Coronary artery (tissue), 2 donors: ENCODE measurements around the gene PCDHGA5.
"Not testable (repeated sequence)": the region's sequence is repeated elsewhere in the genome, so short reads cannot be mapped to it uniquely, and the experiment has no call there.

Experiments
- DNase-seq: peaks from one replicate; pipeline ENCODE4 v3.0.0-alpha.2; 2017; ENCODE audit warnings: low spot score
- H3K27ac ChIP-seq, 2 donors: fragments of 200-600 bp; sonication (generic); one replicate each; pipeline ENCODE4 v1.5.1; 2016 to 2019
- H3K4me3 ChIP-seq: fragments of 200-600 bp; sonication (generic); 2 replicates; pipeline ENCODE4 v1.5.1; 2016; ENCODE audit warnings: mild to moderate bottlenecking, moderate library complexity
- TF ChIP-seq, protein P1 (sequence below): fragments of 200-600 bp; sonication (generic); IDR thresholded peaks from one replicate; pipeline ENCODE4 v1.5.1; 2019; ENCODE audit warnings: antibody characterized with exemption

Gene PCDHGA5

DNA sequence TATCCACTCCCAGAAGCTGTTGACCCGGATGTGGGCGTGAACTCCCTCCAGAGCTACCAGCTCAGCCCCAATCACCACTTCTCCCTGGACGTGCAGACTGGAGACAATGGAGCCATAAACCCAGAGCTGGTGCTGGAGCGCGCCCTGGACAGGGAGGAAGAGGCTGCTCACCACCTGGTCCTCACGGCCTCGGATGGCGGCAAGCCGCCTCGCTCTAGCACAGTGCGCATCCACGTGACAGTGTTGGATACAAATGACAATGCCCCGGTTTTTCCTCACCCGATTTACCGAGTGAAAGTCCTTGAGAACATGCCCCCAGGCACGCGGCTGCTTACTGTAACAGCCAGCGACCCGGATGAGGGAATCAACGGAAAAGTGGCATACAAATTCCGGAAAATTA is 29.3 kb downstream of the PCDHGA5 start:
- TF ChIP-seq, protein P1, sequence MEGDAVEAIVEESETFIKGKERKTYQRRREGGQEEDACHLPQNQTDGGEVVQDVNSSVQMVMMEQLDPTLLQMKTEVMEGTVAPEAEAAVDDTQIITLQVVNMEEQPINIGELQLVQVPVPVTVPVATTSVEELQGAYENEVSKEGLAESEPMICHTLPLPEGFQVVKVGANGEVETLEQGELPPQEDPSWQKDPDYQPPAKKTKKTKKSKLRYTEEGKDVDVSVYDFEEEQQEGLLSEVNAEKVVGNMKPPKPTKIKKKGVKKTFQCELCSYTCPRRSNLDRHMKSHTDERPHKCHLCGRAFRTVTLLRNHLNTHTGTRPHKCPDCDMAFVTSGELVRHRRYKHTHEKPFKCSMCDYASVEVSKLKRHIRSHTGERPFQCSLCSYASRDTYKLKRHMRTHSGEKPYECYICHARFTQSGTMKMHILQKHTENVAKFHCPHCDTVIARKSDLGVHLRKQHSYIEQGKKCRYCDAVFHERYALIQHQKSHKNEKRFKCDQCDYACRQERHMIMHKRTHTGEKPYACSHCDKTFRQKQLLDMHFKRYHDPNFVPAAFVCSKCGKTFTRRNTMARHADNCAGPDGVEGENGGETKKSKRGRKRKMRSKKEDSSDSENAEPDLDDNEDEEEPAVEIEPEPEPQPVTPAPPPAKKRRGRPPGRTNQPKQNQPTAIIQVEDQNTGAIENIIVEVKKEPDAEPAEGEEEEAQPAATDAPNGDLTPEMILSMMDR = no peak
- no peak for DNase-seq
- no peak overlapping the region for H3K27ac ChIP-seq
- peak overlapping the region; percentile 25 for H3K4me3 ChIP-seq

DNA sequence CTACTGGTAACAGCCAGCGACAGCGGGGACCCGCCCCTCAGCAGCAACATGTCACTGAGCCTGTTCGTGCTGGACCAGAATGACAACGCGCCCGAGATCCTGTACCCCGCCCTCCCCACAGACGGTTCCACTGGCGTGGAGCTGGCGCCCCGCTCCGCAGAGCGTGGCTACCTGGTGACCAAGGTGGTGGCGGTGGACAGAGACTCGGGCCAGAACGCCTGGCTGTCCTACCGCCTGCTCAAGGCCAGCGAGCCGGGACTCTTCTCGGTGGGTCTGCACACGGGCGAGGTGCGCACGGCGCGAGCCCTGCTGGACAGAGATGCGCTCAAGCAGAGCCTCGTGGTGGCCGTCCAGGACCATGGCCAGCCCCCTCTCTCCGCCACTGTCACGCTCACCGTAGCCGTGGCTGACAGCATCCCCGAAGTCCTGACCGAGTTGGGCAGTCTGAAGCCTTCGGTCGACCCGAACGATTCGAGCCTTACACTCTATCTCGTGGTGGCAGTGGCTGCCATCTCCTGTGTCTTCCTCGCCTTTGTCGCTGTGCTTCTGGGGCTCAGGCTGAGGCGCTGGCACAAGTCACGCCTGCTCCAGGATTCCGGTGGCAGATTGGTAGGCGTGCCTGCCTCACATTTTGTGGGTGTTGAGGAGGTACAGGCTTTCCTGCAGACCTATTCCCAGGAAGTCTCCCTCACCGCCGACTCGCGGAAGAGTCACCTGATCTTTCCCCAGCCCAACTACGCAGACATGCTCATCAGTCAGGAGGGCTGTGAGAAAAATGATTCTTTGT is 30.6 kb downstream of the PCDHGA5 start:
- H3K27ac ChIP-seq, H3K4me3 ChIP-seq, DNase-seq: not testable (repeated sequence)

DNA sequence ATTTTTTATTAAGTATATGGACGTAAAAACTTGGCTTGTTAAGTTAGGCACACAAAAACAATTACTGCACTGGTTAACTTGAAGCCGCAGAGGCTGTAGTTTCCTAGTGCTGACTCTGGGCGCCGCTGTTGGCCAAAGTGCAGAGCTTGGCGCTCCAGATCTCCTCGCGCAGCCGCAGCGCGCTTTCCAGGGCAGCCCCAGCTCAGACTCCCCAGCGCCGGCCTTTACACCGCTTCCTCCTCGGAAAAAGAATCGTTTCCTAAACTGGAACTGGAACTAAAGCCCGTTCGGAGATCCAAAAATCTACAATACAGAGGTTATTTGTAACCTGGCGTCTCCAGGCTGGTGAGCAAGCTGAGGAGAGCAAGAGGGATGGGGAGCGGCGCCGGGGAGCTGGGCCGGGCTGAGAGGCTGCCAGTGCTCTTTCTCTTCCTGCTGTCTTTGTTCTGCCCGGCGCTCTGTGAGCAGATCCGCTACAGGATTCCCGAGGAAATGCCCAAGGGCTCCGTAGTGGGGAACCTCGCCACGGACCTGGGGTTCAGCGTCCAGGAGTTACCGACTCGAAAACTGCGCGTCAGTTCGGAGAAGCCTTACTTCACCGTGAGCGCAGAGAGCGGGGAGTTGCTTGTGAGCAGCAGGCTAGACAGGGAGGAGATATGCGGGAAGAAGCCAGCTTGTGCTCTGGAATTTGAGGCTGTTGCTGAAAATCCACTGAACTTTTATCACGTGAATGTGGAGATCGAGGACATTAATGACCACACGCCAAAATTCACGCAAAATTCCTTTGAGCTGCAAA is 34.0 kb downstream of the PCDHGA5 start, which contains the start of gene PCDHGB5:
Gene PCDHGB5, plus strand, starts transcription at position 192 of the 796 bp plus-strand sequence. Its CDS starts 181 bp downstream, at position 373.
- H3K27ac ChIP-seq, DNase-seq: not testable (repeated sequence)
- H3K4me3 ChIP-seq = peak within 1 kb of the TSS; percentile 59

DNA sequence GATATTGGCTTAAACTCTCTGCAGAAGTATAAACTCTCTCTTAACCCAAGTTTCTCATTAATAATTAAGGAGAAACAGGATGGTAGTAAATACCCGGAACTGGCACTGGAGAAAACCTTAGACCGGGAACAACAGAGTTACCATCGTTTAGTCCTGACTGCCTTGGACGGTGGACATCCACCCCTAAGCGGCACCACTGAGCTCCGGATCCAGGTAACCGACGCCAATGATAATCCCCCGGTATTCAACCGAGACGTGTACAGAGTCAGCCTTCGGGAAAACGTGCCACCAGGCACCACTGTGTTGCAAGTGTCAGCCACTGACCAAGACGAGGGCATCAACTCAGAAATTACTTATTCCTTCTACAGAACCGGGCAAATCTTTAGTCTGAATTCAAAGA is 34.6 kb downstream of the PCDHGA5 start:
- no peak for DNase-seq
- H3K4me3 ChIP-seq = peak overlapping the region; percentile 53
- no peak overlapping the region for H3K27ac ChIP-seq
- TF ChIP-seq, protein P1 = no peak

DNA sequence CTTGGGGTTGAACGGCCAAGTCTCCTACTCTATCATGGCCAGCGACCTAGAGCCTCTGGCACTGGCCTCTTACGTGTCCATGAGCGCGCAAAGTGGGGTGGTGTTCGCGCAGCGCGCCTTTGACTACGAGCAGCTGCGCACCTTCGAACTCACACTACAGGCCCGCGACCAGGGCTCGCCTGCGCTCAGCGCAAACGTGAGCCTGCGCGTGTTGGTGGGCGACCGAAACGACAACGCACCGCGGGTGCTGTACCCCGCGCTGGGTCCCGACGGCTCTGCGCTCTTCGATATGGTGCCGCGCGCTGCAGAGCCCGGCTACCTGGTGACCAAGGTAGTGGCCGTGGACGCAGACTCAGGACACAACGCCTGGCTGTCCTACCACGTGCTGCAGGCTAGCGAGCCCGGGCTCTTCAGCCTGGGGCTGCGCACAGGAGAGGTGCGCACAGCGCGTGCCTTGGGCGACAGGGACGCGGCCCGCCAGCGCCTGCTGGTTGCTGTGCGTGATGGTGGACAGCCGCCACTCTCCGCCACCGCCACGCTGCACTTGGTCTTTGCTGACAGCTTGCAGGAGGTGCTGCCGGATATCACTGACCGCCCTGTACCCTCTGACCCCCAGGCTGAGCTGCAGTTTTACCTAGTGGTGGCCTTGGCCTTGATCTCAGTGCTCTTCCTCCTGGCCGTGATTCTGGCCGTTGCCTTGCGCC is 35.7 kb downstream of the PCDHGA5 start:
- H3K27ac ChIP-seq = no peak overlapping the region
- no peak for DNase-seq
- H3K4me3 ChIP-seq = peak overlapping the region; percentile 53
- TF ChIP-seq, protein P1 = no peak

DNA sequence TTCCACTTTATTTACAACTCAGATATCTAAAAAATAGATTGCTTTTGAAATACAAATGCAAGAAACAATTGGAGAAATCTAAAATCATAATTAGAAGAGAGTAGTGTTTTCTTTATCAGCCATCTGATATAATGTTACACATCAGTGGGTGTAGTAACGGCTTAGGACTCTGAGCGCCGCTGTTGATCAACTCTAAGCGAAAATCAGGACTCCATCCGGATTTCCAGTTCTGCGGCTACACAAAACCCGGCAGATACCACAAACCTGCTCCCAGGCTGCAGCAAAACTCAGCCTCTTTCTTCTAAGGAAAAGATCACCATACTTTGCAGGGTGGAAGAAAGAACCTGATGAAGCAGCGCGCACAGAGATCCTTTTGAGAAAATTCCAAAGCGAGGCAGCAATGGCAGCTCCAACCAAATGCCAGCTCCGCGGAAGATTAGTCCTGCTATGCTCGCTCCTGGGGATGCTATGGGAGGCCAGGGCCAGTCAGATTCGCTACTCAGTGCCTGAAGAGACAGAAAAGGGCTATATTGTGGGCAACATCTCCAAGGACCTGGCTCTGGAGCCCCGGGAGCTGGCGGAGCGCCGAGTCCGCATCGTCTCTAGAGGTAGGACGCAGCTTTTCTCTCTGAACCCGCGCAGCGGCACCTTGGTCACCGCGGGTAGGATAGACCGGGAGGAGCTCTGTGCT is 38.7 kb downstream of the PCDHGA5 start, which contains the start of gene PCDHGA9:
Gene PCDHGA9, plus strand, starts transcription at position 226 of the 691 bp plus-strand sequence. Its CDS starts 175 bp downstream, at position 401.
- no peak within 1 kb of the TSS for H3K27ac ChIP-seq
- DNase-seq = no peak
- H3K4me3 ChIP-seq = peak within 1 kb of the TSS; percentile 53
- TF ChIP-seq, protein P1 = no peak

DNA sequence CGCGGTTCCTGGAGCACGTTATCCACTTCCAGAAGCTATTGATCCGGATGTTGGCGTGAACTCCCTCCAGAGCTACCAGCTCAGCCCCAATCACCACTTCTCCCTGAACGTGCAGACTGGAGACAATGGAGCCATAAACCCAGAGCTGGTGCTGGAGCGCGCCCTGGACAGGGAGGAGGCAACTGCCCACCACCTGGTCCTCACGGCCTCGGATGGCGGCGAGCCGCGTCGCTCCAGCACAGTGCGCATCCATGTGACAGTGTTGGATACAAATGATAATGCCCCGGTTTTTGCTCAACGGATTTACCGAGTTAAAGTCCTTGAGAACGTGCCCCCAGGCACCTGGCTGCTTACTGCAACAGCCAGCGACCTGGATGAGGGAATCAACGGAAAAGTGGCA is 39.4 kb downstream of the PCDHGA5 start:
- Histone ChIP-seq H3K27ac (no peak overlapping the region), H3K4me3 (peak overlapping the region; percentile 53)
- TF ChIP-seq, protein P1 = no peak
- no peak for DNase-seq

DNA sequence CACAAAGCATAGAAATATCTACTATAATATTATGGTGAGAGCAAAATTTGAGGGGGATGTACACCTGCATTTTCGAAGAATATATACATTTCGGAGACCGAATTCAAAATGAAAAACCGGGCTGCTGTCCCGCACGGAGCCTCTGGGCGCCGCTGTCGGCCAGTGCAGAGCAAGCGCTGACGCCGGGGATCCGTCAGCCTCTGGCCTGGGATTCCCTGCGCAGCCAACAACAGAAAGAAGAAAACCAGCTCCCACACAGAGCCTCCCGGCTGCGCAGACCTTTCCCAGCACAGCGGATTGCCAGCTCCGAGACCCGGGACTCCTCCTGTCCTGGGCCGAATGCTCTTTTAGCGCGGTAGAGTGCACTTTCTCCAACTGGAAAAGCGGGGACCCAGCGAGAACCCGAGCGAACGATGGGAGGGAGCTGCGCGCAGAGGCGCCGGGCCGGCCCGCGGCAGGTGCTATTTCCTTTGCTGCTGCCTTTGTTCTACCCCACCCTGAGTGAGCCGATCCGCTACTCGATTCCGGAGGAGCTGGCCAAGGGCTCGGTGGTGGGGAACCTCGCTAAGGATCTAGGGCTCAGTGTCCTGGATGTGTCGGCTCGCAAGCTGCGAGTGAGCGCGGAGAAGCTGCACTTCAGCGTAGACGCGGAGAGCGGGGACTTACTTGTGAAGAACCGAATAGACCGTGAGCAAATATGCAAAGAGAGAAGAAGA is 44.0 kb downstream of the PCDHGA5 start, which contains the start of gene PCDHGB6:
Gene PCDHGB6, plus strand, starts transcription at position 232 of the 716 bp plus-strand sequence. Its CDS starts 182 bp downstream, at position 414.
- H3K27ac ChIP-seq, DNase-seq: not testable (repeated sequence)
- H3K4me3 ChIP-seq = peak within 1 kb of the TSS; percentile 61
